ENCODE measurements around the gene ALG12. TPM values are rescaled to one million over a fixed set of nuclear protein-coding genes. Genes with fewer than 3 reads are reported as not detected.
A peak's percentile ranks its signal among the peaks of the same experiment; 100 is the strongest.

The ALG12 gene
- total RNA-seq, 1 donor from 2014 or later = 14.7 TPM

- Mint-ChIP-seq H3K9me3 (ENCODE audit: unreplicated experiment) (no peaks in the 10 kb centered on the region), H3K4me3 (ENCODE audit: unreplicated experiment) (no peak overlapping the region), H3K4me1 (ENCODE audit: low read depth, unreplicated experiment) (peaks cover 7% of the 10 kb centered on the region), H3K36me3 (ENCODE audit: unreplicated experiment) (no peaks in the 10 kb centered on the region), H3K27me3 (ENCODE audit: unreplicated experiment) (no peaks in the 10 kb centered on the region), H3K27ac (ENCODE audit: unreplicated experiment) (peak overlapping the region; percentile 8)
- TF ChIP-seq CTCF (IDR thresholded peaks at IDR 0.05; ENCODE audit: partially characterized antibody, unreplicated experiment) = no peak
- DNase-seq = no peak
These were observed 15.3 kb upstream of the ALG12 start for GRCh38 chr22:49933236-49934159.

GRCh38 chr22:49930596-49931412, 12.6 kb upstream of the ALG12 start:
- H3K36me3 Mint-ChIP-seq (ENCODE audit: unreplicated experiment) = no peaks in the 10 kb centered on the region
- DNase-seq = no peak
- H3K27me3 Mint-ChIP-seq (ENCODE audit: unreplicated experiment) = no peaks in the 10 kb centered on the region
- peaks cover 15% of the 10 kb centered on the region for H3K4me1 Mint-ChIP-seq (ENCODE audit: low read depth, unreplicated experiment)
- H3K9me3 Mint-ChIP-seq (ENCODE audit: unreplicated experiment) = peaks cover 5% of the 10 kb centered on the region
- H3K4me3 Mint-ChIP-seq (ENCODE audit: unreplicated experiment) = no peak overlapping the region
- no peak overlapping the region for H3K27ac Mint-ChIP-seq (ENCODE audit: unreplicated experiment)
- no peak for TF ChIP-seq CTCF (IDR thresholded peaks at IDR 0.05; ENCODE audit: partially characterized antibody, unreplicated experiment)

- no peak overlapping the region for H3K4me3 Mint-ChIP-seq (ENCODE audit: unreplicated experiment)
- H3K9me3 Mint-ChIP-seq (ENCODE audit: unreplicated experiment) = peaks cover 5% of the 10 kb centered on the region
- no peaks in the 10 kb centered on the region for H3K27me3 Mint-ChIP-seq (ENCODE audit: unreplicated experiment)
- H3K4me1 Mint-ChIP-seq (ENCODE audit: low read depth, unreplicated experiment) = peaks cover 22% of the 10 kb centered on the region
- TF ChIP-seq CTCF (IDR thresholded peaks at IDR 0.05; ENCODE audit: partially characterized antibody, unreplicated experiment) = no peak
- DNase-seq = no peak
- no peaks in the 10 kb centered on the region for H3K36me3 Mint-ChIP-seq (ENCODE audit: unreplicated experiment)
- no peak overlapping the region for H3K27ac Mint-ChIP-seq (ENCODE audit: unreplicated experiment)
These were observed 11.8 kb upstream of the ALG12 start for GRCh38 chr22:49929994-49930575.

GRCh38 chr22:49929211-49929979, 11.2 kb upstream of the ALG12 start:
- Mint-ChIP-seq H3K9me3 (ENCODE audit: unreplicated experiment) (peaks cover 5% of the 10 kb centered on the region), H3K27me3 (ENCODE audit: unreplicated experiment) (no peaks in the 10 kb centered on the region), H3K4me3 (ENCODE audit: unreplicated experiment) (no peak overlapping the region), H3K4me1 (ENCODE audit: low read depth, unreplicated experiment) (peaks cover 23% of the 10 kb centered on the region), H3K27ac (ENCODE audit: unreplicated experiment) (no peak overlapping the region), H3K36me3 (ENCODE audit: unreplicated experiment) (no peaks in the 10 kb centered on the region)
- peak; percentile 97 for TF ChIP-seq CTCF (IDR thresholded peaks at IDR 0.05; ENCODE audit: partially characterized antibody, unreplicated experiment)
- DNase-seq = peak; percentile 85
